ENCODE measurements around the gene TTC9.

TTC9 gene

DNA sequence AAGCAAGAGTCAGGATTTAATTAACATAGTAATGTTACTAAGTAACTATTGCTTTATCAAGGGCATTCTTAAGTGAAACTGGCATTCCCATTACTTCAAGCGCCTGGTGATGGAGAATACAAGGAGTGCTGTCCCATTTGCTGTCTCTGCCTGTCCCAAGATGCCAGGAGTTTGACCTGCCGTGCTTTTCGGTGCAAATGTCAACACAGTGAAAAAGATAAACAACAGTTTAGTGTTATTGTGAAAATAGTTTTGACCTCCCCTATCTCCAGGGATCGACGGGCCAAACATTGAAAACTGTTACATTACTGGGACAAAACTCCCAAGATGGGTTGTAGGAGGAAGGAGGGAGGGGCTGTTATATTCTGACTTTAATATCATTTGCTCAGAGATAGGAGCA is 74.8 kb downstream of the TTC9 start:
- DNase-seq (ENCODE audit: low read depth) = no peak

DNA sequence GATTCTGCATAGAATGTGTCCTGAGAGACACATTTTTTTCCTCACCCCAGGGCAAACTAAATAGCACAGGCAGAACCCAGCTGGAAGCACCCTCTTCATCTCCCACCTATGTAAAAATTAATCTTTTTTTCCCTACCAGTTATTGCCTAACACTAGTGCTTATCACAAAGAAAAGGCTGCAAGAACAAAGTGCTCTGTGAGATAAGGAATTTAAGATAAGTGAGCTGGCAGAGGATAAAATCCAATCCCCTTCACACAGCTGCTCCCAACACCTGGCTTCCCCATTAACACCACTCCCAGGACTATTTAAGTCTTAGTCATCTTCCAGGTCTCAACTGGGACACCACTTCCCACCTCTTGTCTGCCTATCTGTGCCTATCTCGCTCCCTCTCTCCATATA is 75.2 kb downstream of the TTC9 start:
- no peak for DNase-seq (ENCODE audit: low read depth)

DNA sequence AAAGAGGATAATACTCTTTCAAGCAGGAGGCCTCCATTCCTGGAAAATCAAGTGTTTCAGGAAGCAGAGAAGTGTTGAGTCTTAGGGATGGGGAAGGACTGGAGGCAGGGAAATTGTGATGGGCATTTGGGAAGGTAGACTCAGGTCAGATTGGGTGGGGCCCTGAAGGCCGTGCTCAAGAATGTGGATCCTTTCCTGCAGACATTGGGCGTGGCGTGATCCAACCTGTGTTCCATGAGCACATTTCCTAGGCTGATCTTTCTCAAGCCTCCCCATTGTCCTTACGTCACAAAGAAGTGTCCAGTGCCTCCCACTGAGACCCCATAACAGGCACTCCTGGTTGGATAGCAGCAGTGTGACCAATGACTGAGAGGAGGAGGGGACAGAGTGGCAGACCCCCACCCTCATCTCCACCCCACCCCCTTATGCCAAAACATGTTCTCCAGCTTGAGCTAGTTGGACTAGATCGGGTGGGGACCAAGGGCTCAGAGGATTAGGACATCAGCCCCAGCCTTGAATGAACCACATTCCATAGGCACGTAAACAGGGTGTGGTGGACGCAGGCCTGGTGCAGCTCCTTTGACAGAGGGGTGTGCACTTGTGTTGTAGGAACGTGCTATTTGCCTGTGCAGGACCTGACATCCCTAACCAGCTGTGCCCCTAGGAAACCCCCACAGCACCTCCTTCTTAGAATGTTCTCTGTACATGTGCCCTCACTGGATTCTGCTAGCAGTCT is 76.8 kb downstream of the TTC9 start:
- DNase-seq (ENCODE audit: low read depth) = no peak

DNA sequence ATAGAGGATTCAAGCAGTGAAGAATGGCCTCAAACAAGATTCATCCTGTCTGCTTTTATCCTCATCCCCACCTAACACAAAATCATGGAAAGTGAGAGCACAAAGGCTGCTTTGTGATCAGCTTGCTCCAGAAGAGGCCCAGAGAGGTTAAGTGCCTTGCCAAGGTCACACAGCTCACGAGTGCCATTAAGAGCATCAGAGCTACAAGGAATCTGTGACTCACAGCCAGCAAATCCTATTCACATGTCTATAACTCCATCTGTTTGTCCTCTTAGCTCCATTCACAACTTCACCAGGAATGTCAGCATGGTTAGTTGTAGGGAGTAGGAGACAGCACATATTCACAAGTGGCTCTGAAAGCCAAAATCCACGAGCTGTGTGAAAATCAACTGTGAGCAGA is 79.8 kb downstream of the TTC9 start:
- no peak for DNase-seq (ENCODE audit: low read depth)

DNA sequence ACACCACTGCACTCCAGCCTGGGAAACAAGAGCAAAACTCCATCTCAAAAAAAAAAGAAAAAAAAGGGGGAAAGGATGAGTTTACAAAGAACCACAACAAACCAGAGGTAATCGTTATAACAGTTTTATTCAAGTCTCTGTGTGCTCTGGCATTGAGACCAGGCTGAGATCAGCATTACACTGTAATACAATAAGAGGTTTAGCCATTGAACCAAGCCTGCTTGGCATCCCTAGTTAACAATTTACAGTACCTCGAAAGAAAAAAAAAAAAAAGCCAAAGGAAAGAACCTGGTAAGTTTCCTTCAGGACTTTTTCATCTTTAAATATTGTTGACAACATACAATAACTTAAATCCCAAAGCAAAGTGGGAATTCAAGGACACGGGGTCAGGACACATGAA is 80.7 kb downstream of the TTC9 start:
- DNase-seq (ENCODE audit: low read depth) = no peak

DNA sequence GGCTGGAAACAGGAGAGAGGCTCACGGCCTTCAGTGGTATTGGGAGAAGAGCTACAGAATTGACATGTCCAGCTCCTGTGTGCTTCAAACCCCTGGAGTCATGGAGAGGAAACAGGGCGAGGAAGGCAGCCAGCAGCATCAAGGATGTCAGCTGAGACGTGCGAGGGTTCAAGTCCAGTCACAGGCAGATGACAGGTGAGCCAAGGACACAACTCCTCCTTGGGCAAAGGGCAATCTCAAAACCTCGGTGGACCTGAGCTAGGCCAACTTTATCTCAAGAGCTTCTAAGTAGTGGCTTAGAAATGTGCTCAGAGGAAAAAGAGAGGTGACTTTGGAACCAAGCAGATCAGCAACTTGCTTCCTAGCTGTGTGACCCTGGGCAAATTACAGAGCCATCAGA is 81.6 kb downstream of the TTC9 start:
- no peak for DNase-seq (ENCODE audit: low read depth)

DNA sequence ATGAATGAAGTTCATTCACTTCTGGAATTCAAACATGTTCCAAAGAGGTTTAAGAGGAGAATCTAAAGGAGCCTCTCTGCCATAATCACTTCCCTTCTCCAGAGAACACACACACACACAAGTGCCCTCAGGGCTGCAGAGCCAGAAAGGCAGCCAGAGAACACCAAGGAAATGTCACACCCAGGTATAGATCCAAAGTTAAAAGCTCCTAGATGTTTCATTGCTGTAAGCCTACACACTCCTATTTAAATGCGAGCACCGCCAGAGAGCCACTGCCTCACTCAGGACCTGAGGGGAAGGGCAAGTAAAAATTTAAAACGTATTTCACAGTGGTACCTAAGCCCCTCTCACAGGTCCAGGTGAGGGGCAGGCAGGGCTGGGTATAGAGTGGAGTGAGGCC is 82.4 kb downstream of the TTC9 start:
- no peak for DNase-seq (ENCODE audit: low read depth)

DNA sequence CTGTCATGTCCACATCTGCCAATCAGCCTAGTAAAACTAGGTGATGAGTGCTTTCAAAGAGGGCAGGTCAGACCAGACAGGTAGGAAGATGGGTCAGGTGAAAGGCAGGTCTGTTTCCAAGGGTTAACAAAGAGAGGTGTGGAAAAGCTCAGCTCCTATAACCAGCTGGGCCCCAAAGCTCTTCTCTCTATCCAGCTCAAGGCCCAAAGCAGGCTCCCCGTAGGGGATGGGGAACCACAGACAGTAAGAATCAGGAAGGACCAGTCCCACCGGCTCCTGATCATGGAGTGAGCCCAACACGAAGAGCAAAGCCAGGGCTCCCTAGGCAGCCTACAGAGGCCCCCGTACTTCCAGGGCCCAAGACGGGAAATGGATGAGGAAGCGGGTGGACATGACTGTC is 83.2 kb downstream of the TTC9 start:
- DNase-seq (ENCODE audit: low read depth) = no peak
